ENCODE data around the gene ANKUB1. TPM values are rescaled to one million over a fixed set of nuclear protein-coding genes. Genes with fewer than 3 reads are reported as not detected.
"Not testable (repeated sequence)": the region's sequence is repeated elsewhere in the genome, so short reads cannot be mapped to it uniquely, and the experiment has no call there.

The ANKUB1 gene
- total RNA-seq, 3 donors from 2014 or later: not detected

DNA sequence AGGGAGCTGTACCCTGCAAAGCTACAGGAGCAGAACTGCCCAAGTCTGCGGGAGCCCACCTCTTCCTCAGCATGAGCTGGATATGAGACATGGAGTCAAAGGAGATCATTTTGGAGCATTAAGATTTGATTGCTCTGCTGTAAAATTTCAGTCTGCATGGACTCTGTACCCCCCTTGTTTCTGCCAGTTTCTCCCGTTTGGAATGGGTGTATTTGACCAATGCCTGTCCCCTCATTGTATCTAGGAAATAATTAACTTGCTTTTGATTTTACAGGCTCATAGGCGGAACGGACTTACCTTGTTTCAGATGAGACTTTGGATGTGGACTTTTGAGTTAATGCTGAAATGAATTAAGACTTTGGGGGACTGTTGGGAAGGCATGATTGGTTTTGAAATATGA lies 39.0 kb upstream of the ANKUB1 start:
- DNase-seq (ENCODE audit: low spot score in 2 of 2): no peak
- TF ChIP-seq, protein P1, sequence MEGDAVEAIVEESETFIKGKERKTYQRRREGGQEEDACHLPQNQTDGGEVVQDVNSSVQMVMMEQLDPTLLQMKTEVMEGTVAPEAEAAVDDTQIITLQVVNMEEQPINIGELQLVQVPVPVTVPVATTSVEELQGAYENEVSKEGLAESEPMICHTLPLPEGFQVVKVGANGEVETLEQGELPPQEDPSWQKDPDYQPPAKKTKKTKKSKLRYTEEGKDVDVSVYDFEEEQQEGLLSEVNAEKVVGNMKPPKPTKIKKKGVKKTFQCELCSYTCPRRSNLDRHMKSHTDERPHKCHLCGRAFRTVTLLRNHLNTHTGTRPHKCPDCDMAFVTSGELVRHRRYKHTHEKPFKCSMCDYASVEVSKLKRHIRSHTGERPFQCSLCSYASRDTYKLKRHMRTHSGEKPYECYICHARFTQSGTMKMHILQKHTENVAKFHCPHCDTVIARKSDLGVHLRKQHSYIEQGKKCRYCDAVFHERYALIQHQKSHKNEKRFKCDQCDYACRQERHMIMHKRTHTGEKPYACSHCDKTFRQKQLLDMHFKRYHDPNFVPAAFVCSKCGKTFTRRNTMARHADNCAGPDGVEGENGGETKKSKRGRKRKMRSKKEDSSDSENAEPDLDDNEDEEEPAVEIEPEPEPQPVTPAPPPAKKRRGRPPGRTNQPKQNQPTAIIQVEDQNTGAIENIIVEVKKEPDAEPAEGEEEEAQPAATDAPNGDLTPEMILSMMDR (IDR thresholded peaks at IDR 0.05): no peak
- TF ChIP-seq POLR2A (IDR thresholded peaks at IDR 0.05) (no peak), POLR2AphosphoS5 (IDR thresholded peaks at IDR 0.05) (no peak)
- Histone ChIP-seq H3K4me3 (no peak overlapping the region), H3K27ac (no peak overlapping the region), H3K9me3 (peaks cover 19 to 34% of the 10 kb centered on the region in 2 donors), H3K27me3 (no peaks in the 10 kb centered on the region), H3K4me1 (no peaks in the 10 kb centered on the region), H3K36me3 (no peaks in the 10 kb centered on the region)
- intact Hi-C loops (cut with DNase I; ENCODE audit: low total_unique reads): no loop called here

DNA sequence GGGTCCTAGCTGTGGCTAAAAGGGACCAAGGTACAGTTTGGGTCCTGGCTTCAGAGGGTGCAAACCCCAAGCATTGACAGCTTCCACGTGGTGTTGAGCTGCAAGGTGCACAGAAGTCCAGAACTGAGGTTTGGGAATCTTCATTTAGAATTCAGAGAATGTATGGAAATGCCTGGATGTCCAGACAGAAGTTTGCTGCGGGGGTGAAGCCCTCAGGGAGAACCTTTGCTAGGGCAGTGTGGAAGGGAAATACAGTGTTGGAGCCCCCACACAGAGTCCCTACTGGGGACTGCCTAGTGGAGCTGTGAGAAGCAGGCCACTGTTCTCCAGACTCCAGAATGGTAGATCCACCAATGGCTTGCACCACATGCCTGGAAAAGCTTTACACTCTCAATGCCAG lies 38.5 kb upstream of the ANKUB1 start:
- intact Hi-C loops (cut with DNase I; ENCODE audit: low total_unique reads): no loop called here
- no peak for DNase-seq (ENCODE audit: low spot score in 2 of 2)
- Histone ChIP-seq H3K9me3 (peaks cover 19 to 33% of the 10 kb centered on the region in 2 donors), H3K36me3 (no peaks in the 10 kb centered on the region), H3K27me3 (no peaks in the 10 kb centered on the region), H3K27ac (no peak overlapping the region), H3K4me1 (no peaks in the 10 kb centered on the region), H3K4me3 (no peak overlapping the region)
- no peak for TF ChIP-seq POLR2AphosphoS5 (IDR thresholded peaks at IDR 0.05)
- no peak for TF ChIP-seq POLR2A (IDR thresholded peaks at IDR 0.05)

DNA sequence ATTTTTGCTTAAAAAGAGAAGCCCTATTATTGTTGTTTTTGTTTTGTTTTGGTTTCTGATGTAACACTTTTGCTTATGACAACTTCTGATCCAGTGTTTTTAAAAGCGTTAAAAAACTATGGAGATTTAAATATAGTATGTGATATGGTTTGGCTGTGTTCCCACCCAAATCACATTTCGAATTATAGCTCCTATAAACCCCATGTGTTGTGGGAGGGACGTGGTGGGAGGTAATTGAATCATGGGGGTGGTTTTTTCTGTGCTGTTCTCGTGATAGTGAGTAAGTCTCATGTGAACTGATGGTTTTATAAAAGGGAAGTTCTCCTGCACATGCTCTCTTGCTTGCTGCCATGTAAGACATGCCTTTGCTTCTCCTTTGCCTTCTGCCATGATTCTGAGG lies 37.3 kb upstream of the ANKUB1 start:
- H3K27ac ChIP-seq; H3K4me3 ChIP-seq; H3K27me3 ChIP-seq; intact Hi-C loops (cut with DNase I; ENCODE audit: low total_unique reads); H3K4me1 ChIP-seq; H3K36me3 ChIP-seq; DNase-seq (ENCODE audit: low spot score in 2 of 2): not testable (repeated sequence)
- peaks cover 19 to 30% of the 10 kb centered on the region in 2 donors for H3K9me3 ChIP-seq

DNA sequence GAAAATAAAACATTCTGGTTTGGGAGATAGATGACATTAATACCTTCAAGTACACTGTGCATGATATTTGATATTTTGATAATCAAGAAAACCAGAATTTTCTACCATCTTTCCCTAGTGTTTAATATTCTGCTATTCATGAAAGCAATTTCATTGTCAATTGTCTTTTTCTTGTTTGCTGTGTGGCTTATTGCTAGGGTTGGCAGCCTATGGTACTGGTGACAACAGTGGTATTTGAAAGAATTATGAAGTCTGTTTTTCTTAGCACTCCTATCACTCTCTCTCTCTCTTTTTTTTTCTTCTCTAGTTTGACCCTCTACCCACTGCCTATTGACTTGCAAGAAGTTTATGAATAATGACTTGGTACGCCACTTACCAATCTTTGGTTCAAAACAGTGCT lies 36.0 kb upstream of the ANKUB1 start:
- H3K36me3 ChIP-seq: no peaks in the 10 kb centered on the region
- H3K4me3 ChIP-seq: no peak overlapping the region
- H3K4me1 ChIP-seq: no peaks in the 10 kb centered on the region
- DNase-seq (ENCODE audit: low spot score in 2 of 2): no peak
- peaks cover 18 to 22% of the 10 kb centered on the region in 2 donors for H3K9me3 ChIP-seq
- intact Hi-C loops (cut with DNase I; ENCODE audit: low total_unique reads): no loop called here
- no peaks in the 10 kb centered on the region for H3K27me3 ChIP-seq
- no peak overlapping the region for H3K27ac ChIP-seq
- no peak for TF ChIP-seq POLR2AphosphoS5 (IDR thresholded peaks at IDR 0.05)
- no peak for TF ChIP-seq POLR2A (IDR thresholded peaks at IDR 0.05)
- TF ChIP-seq, protein P1 (IDR thresholded peaks at IDR 0.05): no peak

DNA sequence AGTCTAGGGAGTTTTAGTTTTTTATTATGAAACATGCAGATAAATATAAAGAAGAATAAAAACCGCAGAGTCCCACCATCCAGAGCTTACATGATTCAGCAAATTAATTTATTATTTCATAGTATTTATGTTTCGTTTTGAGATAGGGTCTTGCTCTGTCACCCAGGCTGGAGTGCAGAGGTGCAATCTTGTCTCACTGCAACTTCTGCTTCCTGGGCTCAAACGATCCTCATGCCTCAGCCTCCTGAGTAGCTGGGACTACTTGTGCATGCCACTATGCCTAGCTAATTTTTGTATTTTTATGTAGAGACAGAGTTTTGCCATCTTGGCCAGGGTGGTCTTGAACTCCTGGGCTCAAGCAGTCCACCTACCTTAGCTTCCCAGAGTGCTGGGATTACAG lies 34.3 kb upstream of the ANKUB1 start:
- Histone ChIP-seq H3K27me3 (no peaks in the 10 kb centered on the region), H3K27ac (no peak overlapping the region), H3K36me3 (no peaks in the 10 kb centered on the region), H3K4me3 (no peak overlapping the region), H3K4me1 (no peaks in the 10 kb centered on the region), H3K9me3 (peaks cover 9 to 10% of the 10 kb centered on the region in 2 donors)
- DNase-seq (ENCODE audit: low spot score in 2 of 2): no peak
- intact Hi-C loops (cut with DNase I; ENCODE audit: low total_unique reads): no loop called here
- TF ChIP-seq POLR2A (IDR thresholded peaks at IDR 0.05) (no peak), POLR2AphosphoS5 (IDR thresholded peaks at IDR 0.05) (no peak)
- TF ChIP-seq, protein P1 (IDR thresholded peaks at IDR 0.05): no peak

DNA sequence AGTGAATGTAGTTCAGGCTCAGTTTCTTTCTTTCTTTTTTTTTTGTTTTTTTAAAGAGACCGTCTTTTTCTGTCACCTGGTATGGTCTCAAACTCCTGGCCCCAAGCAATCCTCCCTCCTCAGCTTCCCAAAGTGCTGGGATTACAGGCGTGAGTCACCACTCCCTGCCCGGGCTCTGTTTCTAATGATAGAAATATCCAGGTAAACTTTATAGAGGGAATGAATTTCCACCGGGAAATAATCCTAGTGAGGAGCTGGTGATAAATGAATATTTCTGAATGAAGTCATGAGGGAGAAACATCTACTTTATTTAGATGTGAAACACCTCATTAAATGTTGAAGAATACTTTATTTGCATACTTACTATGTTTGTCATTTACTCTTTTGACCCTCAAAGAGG lies 27.8 kb upstream of the ANKUB1 start:
- Histone ChIP-seq H3K27me3 (no peaks in the 10 kb centered on the region), H3K4me3 (no peak overlapping the region), H3K36me3 (no peaks in the 10 kb centered on the region), H3K4me1 (peaks cover 0 to 11% of the 10 kb centered on the region in 2 donors), H3K27ac (no peak overlapping the region), H3K9me3 (no peaks in the 10 kb centered on the region)
- intact Hi-C loops (cut with DNase I; ENCODE audit: low total_unique reads): no loop called here
- TF ChIP-seq POLR2AphosphoS5 (IDR thresholded peaks at IDR 0.05): no peak
- TF ChIP-seq, protein P1 (IDR thresholded peaks at IDR 0.05): no peak
- no peak for TF ChIP-seq POLR2A (IDR thresholded peaks at IDR 0.05)
- DNase-seq (ENCODE audit: low spot score in 2 of 2): no peak

Data from breast epithelium (tissue), 4 donors.